Fibroblast of skin of right biceps (primary cell): ENCODE results near the gene IGSF5.
A peak's percentile ranks its signal among the peaks of the same experiment; 100 is the strongest.
"Not testable (repeated sequence)": the region's sequence is repeated elsewhere in the genome, so short reads cannot be mapped to it uniquely, and the experiment has no call there.

ENCODE experiments used
- DNase-seq: peaks from one replicate; pipeline ENCODE4 v3.0.0-alpha.2; 2013

IGSF5 gene

GRCh38 chr21:39739531-39739930, 5.5 kb upstream of the IGSF5 start:
- not testable (repeated sequence) for DNase-seq

- DNase-seq = not testable (repeated sequence)
Observed at GRCh38 chr21:39742561-39742960, 2.4 kb upstream of the IGSF5 start.

GRCh38 chr21:39745332-39745731, 349 bp downstream of the IGSF5 start:
- not testable (repeated sequence) for DNase-seq

GRCh38 chr21:39750670-39751069, 5.7 kb downstream of the IGSF5 start:
- no peak for DNase-seq

GRCh38 chr21:39754811-39755210, 9.8 kb downstream of the IGSF5 start:
- DNase-seq = no peak

- DNase-seq = no peak
Observed at GRCh38 chr21:39756285-39756684, 11.3 kb downstream of the IGSF5 start.

- no peak for DNase-seq
Observed at GRCh38 chr21:39763272-39763970, 18.4 kb downstream of the IGSF5 start.

- DNase-seq = no peak
Observed at GRCh38 chr21:39774227-39774626, 29.2 kb downstream of the IGSF5 start.

GRCh38 chr21:39775816-39776215, 30.8 kb downstream of the IGSF5 start:
- DNase-seq = peak; percentile 5

GRCh38 chr21:39776589-39776988, 31.6 kb downstream of the IGSF5 start:
- peak; percentile 57 for DNase-seq

GRCh38 chr21:39781331-39781730, 36.3 kb downstream of the IGSF5 start:
- no peak for DNase-seq

- peak; percentile 84 for DNase-seq
Observed at GRCh38 chr21:39788383-39788782, 43.4 kb downstream of the IGSF5 start.

GRCh38 chr21:39796466-39796865, 51.5 kb downstream of the IGSF5 start:
- DNase-seq = no peak

- DNase-seq = no peak
Observed at GRCh38 chr21:39799178-39799577, 54.2 kb downstream of the IGSF5 start.

GRCh38 chr21:39800311-39800710, 55.3 kb downstream of the IGSF5 start:
- DNase-seq = no peak

GRCh38 chr21:39802217-39802616, 57.2 kb downstream of the IGSF5 start:
- no peak for DNase-seq

GRCh38 chr21:39803393-39803792, 58.4 kb downstream of the IGSF5 start:
- DNase-seq = no peak

- no peak for DNase-seq
Observed at GRCh38 chr21:39804240-39804639, 59.3 kb downstream of the IGSF5 start.

- no peak for DNase-seq
Observed at GRCh38 chr21:39805983-39806382, 61.0 kb downstream of the IGSF5 start.

- no peak for DNase-seq
Observed at GRCh38 chr21:39807738-39808137, 62.8 kb downstream of the IGSF5 start.

- no peak for DNase-seq
Observed at GRCh38 chr21:39809936-39810335, 65.0 kb downstream of the IGSF5 start.

GRCh38 chr21:39812983-39813382, 68.0 kb downstream of the IGSF5 start:
- no peak for DNase-seq

GRCh38 chr21:39818557-39818956, 73.6 kb downstream of the IGSF5 start:
- no peak for DNase-seq

GRCh38 chr21:39822042-39822441, 77.1 kb downstream of the IGSF5 start:
- no peak for DNase-seq

GRCh38 chr21:39825250-39825649, 80.3 kb downstream of the IGSF5 start:
- DNase-seq = no peak
